Central memory CD4-positive, alpha-beta T cell (primary cell): ENCODE results near the gene PTPN13.

ENCODE experiments used
- DNase-seq: peaks from one replicate; pipeline ENCODE4 v3.0.0; 2022

Gene PTPN13

DNA sequence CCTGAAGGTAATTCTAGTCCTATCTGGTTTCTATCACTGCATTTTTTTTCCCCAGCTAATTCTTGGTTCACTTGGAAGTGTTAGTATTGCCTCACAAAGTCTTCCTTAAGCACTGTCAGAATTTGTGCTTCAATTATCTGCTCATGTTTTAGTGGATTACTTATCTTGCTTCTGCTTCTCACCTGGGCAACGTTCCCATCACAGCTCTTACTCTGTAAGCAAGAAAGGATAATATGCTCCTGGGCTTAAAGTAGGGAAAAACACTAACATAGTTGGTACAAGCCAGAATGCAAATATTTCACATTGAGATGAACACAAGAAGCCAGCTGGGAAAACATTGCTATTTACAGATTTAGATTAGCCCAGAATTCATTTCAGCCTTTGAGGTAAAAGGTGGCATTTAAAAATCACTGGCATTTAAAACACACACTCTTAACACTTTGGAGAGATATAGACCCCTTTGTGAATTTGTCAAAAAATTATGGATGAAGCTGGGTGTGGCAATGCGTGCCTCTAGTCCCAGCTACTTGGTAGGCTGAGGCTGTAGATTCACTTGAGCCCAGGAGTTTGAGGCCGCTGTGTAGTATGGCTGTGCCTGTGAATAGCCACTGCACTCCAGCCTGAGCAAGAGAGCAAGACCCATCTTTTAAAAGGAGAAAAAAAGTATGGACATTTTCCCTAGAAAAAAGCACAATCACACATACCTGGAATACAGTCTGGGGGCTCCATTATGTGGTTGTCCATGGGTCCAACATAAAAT is 6.6 kb upstream of the PTPN13 start:
- no peak for DNase-seq

- DNase-seq: no peak
Measured at GRCh38 chr4:86592553-86593249, 1.4 kb upstream of the PTPN13 start.

DNA sequence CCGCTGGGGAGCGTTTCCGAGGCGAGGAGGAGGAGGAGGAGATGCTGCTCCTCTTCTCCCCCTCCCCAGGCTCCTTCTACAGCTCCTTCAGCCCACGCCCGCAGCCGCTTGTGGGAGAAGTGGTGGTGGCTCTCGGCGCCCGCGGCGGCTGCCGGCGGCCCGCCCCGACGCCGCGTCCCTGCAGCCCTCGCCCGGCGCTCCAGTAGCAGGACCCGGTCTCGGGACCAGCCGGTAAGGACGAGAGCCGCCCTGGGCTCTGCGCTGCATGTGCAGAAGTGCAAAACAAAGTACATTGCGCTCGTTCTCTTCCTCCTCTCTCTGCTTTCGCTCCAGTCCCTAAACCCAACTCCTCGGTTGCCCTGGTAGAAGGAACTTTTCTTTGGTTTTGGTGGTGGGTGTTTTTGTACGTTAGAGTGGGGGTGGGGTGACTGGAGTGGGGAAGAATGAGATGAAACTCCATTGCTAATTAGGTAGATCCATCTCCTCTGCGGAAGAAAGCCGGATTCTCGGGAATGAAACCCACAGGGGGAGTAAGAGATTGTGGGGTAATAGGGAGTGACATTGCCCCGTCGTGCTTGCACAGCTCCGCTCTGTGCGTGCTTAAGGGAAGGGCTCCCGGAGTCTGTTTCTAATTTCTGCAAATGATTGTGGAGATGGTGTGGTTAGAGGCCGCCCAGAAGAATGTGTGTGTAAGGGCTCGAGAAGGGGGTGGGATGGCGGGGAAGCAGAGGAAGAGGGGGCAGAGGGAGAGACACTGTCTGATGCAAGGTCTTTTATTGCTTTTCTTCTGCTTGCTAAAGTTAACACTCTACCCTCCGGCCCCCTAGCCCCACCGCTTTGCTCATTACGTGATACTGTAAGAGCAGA is 677 bp downstream of the PTPN13 start:
- peak; percentile 22 for DNase-seq

GRCh38 chr4:86595426-86595805 is 1.3 kb downstream of the PTPN13 start:
- peak; percentile 5 for DNase-seq

DNA sequence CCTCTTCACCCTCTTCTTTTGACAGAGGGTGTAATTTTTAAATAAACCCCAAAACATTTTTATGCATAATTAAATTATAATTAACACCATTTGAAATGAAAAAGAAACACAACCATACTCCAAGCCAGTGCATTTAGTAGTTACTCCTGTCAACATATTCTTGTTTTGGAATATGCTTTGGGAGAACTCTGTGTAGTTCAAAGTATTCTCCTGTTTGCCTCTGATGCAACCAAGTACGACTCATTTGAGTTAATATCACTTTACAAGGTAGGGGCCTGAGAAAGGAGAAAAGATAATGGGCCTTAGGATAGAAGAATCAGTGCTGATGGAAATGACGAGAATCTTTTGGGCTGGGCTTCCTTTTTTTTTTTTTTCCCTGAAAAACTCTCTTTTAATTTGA is 2.7 kb downstream of the PTPN13 start:
- no peak for DNase-seq

GRCh38 chr4:86600007-86600653 is 6.0 kb downstream of the PTPN13 start:
- DNase-seq: no peak

DNA sequence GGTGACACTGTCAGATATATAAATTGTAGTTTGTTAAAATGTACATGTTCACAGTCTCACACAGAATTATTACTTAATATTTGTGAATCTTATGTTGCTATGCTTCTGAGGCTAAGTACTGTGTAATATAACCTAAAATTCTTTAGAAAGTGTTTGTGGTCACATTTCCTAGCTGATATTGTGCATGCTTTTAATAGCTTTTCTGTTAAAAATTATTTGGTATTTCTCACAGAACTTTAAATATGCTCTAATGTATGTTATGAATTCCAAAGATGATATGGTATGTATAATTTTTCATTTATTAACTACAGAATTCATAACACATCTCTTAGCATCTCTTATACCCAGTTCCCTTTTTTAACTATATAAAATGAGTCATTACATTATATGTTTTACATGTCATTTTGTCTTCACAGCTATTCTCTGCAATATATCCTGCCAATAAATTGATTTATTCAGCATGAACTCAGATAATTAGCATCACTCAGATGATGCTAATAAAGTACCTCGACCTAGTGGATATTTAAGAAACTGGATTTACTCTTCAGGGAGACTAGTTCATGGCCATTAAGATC is 9.3 kb downstream of the PTPN13 start:
- no peak for DNase-seq

DNA sequence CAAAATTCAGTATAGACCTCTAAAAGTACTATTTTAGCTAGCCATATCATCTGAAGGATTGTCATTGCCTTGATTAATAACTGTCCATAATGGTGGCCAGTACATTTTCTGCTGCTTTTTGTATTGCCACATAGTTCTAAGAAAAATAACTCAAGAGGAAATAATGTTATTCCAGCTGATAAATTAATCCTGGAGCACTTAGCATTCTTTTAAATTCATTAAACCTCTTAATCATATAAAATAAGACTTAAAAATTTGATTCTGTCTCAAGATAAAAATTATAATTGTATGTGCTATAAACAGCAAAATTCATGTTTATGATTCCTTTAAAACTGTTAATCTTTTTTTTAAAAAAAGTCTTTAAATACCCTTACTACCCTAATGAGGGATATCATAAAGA is 12.7 kb downstream of the PTPN13 start:
- no peak for DNase-seq

- DNase-seq: no peak
Measured at GRCh38 chr4:86608757-86609375, 14.8 kb downstream of the PTPN13 start.

- DNase-seq: no peak
Measured at GRCh38 chr4:86611757-86612156, 17.6 kb downstream of the PTPN13 start.

DNA sequence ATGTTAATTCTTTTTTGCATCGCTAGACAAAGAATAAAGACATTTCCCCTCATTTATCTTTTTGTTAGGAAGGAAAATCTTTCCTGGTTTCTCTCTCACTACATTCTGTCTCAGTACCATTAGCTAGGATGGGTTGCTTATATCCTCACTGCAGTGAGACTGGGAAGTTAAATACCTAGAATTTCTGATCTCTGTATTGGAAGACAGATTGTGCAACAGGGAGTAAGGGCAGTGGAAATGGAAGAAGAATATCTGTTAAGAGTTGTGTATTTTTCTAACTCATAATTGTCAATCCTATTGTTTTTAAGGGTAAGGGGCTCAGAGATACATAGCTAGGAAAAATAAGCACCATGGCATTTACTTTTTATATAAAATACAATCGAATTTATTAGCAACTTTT is 19.6 kb downstream of the PTPN13 start:
- DNase-seq: no peak

GRCh38 chr4:86614865-86615264 is 20.8 kb downstream of the PTPN13 start:
- DNase-seq: no peak

DNA sequence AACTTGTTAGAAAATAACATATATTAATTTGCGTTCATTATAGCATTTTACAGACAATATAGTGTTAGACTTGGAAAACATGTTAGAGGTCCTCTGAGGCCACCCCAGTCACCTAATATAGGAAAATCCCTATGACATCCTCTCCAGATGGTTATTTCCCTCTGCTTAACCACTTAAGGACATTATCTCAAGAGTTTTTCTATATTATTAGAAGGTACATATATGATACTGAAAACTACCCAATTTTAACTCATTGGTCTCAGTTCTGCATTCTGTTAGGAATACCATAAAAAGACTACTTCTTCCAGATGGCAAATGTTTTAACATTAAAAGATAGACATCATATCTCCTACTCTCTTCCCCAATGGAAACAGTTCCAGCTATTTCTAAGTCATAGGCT is 21.4 kb downstream of the PTPN13 start:
- DNase-seq: no peak

DNA sequence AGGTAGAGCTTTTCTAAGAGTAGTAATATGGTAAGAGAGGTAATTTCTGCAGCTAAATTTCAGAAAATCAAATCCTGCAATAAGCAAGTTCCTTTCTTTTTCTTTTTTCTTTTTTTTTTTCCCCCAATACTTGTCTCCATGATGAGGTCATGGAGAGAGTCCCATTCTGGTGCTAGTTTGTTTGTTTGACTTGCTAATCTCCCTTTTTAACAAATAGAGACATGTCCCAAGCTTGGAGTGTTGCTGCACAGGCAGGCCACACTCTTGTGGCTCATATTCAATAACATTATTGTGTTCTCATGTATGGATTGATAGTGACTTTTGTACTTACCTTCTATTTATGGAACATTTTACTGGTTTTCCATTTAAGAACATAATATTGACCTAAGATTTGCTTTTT is 25.5 kb downstream of the PTPN13 start:
- no peak for DNase-seq

DNA sequence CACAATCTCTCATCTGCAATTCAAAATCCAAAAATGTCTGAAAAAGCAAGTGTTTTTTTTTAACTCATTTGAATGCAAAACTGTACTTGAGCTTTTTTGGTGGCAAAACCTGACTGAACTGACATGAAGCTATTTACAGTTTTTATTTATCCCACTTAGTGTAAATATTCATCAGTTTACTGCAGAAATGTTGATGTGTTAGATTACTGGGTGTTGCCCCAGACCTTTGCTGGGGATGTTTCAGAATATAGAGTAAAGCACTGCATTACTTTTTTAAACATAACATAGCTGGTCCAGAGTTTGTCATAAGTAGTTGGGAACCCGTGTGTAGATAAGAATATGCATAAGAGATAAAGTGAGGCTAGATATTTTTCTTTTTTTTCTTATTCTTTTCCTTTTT is 27.3 kb downstream of the PTPN13 start:
- DNase-seq: no peak

GRCh38 chr4:86626066-86626465 is 32.0 kb downstream of the PTPN13 start:
- DNase-seq: no peak

DNA sequence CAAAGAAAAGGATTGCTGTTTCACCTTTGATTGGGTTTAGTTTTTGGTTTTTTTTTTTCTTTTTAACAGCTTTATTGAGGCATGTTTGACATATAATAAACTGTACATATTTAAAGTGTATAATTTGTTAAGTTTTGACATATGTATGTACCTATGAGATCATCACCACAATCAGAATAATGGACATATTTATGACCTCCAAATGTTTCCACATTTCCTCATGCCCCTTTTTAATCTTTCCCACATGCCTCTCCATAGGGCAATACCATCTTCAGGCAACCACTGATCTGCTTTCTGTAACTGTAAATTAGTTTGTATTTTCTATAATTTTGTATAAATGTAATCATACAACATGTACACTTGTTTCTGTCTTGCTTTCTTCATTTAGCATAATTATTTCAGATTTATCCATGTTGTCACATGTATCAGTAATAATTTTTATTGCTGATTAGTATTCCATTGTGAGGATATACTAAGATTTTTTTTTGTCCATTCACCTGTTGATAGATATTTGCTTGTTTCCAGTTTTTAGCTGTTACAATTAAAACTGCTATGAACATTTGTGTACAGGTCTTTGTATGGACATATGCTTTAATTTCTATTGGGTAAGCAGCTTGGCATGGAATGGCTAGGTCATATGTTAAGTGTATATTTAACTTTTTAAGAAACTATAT is 33.5 kb downstream of the PTPN13 start:
- no peak for DNase-seq

GRCh38 chr4:86630629-86631028 is 36.5 kb downstream of the PTPN13 start:
- DNase-seq: no peak

- DNase-seq: no peak
Measured at GRCh38 chr4:86631166-86631565, 37.1 kb downstream of the PTPN13 start.

- no peak for DNase-seq
Measured at GRCh38 chr4:86633854-86634253, 39.7 kb downstream of the PTPN13 start.

DNA sequence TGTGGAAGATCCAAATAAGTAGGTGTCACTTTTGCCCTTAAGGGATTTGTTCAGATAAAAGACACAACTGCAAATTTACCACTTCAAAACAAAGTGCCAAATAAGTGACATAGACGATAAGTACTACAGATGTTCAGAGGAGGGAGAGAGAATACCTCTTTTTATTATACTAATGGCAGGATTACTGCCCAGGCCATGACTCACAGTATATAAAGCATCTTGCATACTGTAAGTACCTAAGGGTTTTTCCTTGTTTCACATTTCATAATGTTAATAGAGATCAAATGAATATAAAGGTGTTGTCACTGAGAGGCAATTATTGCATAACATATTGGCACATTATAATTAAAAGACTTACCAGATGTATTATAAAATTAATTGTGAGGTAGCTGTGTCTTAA is 46.4 kb downstream of the PTPN13 start:
- DNase-seq: no peak
